HFF-Myc (cell line): ENCODE measurements around the gene PARP12.
A peak's percentile ranks its signal among the peaks of the same experiment; 100 is the strongest.

Experiments used
- DNase-seq: peaks from one replicate; pipeline ENCODE4 v3.0.0-alpha.2; 2011; ENCODE audit warnings: low read depth; ENCODE audit errors: extremely low read depth
- H3K4me3 ChIP-seq: replicated peaks from 2 replicates; pipeline ENCODE4 v1.5.1; 2011; ENCODE audit warnings: low read depth, mild to moderate bottlenecking, control low read depth, low read length
- CTCF ChIP-seq: IDR thresholded peaks from 2 replicates; pipeline ENCODE4 v1.5.1; 2012; ENCODE audit warnings: mild to moderate bottlenecking, low read depth, low read length, control low read depth; ENCODE audit errors: missing control alignments

The PARP12 gene

GRCh38 chr7:140069298-140069949, 6.7 kb upstream of the PARP12 start:
- no peak for DNase-seq
- H3K4me3 ChIP-seq = no peak overlapping the region
- TF ChIP-seq CTCF = no peak

GRCh38 chr7:140068033-140068432, 5.3 kb upstream of the PARP12 start:
- DNase-seq = no peak
- no peak overlapping the region for H3K4me3 ChIP-seq
- TF ChIP-seq CTCF = no peak

- no peak for TF ChIP-seq CTCF
- DNase-seq = no peak
- no peak overlapping the region for H3K4me3 ChIP-seq
Observed at GRCh38 chr7:140067052-140067451, 4.3 kb upstream of the PARP12 start.

- DNase-seq = no peak
- peak overlapping the region; percentile 56 for H3K4me3 ChIP-seq
- no peak for TF ChIP-seq CTCF
Observed at GRCh38 chr7:140062118-140062527, 628 bp downstream of the PARP12 start.

GRCh38 chr7:140061607-140061930, 1.2 kb downstream of the PARP12 start:
- no peak for TF ChIP-seq CTCF
- peak overlapping the region; percentile 56 for H3K4me3 ChIP-seq
- DNase-seq = no peak

DNA sequence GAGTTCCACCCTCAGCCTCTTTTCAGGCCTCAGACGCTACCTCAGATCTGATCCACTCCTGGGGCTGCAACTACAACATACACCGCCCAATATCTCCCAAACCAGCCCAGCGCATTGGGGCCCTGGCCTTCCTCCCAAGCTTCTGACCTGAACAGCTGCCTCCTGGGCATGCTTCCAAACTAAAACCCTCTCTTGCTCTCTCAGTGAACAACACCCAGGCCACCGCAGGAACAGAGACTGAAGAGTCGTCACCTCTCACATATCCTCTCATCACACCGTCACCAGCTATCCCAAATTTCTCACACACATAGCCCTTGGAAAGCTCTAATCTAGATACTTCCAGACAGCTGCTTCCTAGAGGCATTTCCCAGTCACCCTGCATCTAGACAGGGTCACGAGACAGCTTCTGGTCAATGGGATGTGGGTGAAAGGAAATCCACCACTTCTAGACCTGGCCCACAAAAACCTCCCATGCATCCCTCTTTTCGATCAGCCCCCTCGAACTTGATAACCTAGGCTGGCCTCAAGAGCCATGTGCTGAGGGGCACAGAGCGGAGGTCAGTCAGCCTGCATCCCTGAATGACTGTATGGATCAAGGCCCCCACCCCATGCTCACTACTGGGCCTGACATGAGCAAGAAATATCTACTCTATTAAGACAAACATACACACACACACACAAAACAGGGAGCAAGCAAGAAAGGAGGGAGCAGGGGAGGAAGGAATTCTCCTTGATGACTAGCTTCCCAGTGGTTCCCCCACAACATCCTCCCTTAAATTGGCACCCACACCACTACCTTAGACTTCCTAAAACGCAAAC, 1.8 kb downstream of the PARP12 start:
- TF ChIP-seq CTCF = no peak
- no peak for DNase-seq
- no peak overlapping the region for H3K4me3 ChIP-seq

- H3K4me3 ChIP-seq = no peak overlapping the region
- no peak for TF ChIP-seq CTCF
- DNase-seq = no peak
Observed at GRCh38 chr7:140060243-140060630, 2.5 kb downstream of the PARP12 start.
